GM18858 (cell line): ENCODE results near the gene SAP30BP.

Experiments used
- ATAC-seq: cut with Tn5 transposase; IDR thresholded peaks from one replicate; pipeline ENCODE4 v1.9.1; 2021; ENCODE audit not compliant: unreplicated experiment

SAP30BP gene

DNA sequence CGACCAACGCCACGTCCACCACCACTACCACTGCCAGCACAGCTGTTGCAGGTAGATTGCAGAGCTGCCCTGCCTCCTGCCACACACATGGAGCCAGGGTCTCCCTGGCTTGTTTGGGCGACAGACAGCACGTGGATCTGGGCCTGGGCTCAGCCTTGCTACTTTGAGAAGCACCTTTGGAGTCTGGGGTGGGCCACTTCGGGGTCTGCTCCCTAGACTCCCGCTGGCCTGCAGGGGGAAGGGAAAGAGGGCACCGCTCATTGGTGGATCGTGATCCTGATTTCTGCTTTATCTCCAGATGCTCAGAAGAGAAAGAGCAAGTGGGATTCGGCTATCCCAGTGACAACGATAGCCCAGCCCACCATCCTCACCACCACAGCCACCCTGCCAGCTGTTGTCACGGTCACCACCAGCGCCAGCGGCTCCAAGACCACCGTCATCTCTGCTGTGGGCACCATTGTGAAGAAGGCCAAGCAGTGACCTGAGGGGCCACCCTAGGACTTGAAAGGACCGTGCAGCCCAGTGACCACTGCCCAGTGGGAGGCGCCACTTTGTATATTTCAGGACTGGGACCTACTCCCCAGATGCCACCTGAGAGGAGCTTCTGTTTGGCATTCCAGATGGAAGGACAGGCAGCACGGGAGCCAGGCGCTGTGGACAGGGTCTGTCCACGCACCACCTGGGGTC is 39.0 kb downstream of the SAP30BP start:
- ATAC-seq, result no peak

DNA sequence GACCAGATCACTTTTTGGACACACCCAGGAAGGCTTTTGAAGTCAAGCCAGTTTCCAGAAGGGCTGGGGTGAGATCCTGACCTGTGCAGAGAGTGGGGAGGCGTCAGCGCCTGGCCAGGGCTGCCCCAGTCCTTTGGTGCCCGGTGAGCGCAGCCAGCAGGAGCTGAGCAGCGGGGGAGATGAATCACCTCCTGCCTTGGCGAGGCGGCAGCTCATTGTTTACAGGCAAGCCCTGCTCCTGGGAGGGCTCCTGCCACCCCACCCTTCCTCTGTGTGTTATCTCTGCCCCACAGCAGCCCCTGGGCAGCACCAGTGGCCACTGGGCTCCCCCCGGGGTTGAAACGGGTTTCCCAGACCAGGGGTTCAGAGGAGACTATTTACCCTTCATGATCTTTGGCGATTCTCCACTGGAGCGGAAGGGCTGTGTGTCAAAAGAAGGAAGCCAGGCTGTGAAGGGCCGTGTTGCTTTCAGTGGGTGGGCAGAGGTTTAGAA is 40.0 kb downstream of the SAP30BP start:
- ATAC-seq, result no peak

DNA sequence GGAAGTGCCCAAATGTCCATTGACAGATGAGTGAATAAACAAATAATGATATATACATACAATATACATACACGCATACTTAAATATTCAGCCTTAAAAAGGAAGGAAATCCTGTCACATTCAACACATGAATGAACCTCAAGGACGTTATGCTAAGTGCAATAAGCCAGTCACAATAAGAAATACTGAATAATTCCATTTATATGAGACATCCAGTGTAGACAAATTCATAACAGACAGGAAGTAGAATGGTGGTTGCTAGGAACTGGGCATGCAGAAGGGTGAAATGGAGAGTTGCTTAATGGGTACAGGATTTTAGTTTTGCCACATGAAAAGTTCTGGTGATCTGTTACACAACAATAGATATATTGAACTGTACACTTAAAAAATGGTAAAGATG is 45.3 kb downstream of the SAP30BP start:
- ATAC-seq, result no peak

DNA sequence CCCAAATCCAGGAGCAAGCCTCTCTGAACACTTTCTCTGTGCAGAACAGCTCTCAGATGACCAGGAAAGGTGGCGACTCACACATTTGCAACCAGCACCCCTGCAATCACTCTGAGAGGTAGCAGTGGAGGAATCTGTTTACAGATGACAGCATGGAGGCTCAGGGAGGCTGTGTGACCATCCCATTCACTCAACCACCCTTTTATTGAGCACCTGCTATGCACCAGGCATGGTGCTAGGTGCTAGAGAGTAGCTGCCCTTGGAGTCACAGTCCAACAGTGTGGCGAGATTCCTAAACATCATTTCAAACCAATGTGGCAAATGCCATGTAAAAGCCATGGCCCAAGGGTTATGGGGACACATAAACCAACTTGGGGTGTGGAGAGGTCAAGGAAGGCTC is 52.6 kb downstream of the SAP30BP start:
- ATAC-seq, result no peak

DNA sequence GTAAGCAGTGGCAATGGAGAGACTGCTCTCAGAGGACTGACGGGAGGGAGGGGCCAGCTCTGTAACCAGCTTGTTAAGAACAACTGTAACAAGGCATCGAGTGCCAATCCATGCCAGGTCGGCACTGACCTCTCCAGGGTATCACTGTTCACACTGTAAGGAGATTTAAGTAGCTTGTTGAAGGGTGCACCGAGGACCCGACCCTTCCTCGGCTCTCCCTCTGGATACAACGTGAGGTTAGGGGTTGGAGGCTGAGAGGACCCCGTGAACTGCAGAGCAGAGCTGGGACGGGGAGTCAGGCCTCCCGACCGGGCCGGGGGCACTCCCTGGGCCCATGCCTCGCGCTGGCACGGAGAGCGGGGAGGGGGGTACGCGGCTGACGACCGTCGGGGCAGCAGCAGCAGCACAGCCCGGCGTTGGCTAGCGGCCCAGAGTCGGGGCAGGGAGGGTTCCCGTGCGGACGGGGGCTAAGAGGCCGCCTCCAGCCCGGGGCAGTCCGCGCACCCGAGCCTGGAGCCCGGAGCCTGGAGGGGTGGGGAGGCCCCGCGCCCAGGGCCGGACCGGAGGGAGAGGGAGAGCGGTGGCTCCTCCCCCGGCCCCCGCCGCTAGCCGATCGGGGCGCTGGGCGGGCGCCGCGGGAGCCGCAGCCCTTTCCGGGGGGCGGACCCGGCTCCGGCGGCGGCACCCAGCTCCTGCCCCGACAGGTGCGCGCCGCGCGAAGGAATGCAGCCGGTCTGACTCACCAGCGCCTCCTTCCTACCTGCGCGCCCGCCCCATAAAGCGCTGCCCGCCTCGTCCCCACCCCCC is 53.7 kb downstream of the SAP30BP start, which contains the start of gene ITGB4:
Gene ITGB4, plus strand, starts transcription at position 804 of the 807 bp plus-strand sequence. CDS start 3,245 bp downstream, outside the sequence.
- ATAC-seq, result no peak

DNA sequence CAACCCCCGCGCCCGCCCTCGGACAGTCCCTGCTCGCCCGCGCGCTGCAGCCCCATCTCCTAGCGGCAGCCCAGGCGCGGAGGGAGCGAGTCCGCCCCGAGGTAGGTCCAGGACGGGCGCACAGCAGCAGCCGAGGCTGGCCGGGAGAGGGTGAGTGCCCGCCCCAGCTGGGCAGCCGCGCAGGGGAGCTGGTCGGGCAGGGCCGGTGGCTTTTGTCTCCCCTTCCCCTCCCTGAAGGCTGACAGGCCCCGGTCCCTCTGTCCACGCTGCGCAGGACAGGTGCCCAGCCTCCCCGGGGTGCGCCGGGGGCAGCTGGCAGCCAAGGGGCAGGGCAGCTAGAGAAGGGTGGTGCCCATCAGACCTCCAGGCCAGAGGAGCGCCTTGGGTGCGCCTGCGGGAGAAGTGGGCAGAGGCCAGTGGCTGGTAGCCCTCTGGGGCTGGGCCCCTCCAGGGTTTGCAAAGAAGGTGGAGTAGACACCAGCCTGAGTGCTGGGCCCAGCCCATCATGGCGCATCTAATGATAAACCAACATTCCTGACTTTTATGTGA is 54.4 kb downstream of the SAP30BP start:
- ATAC-seq, result no peak

DNA sequence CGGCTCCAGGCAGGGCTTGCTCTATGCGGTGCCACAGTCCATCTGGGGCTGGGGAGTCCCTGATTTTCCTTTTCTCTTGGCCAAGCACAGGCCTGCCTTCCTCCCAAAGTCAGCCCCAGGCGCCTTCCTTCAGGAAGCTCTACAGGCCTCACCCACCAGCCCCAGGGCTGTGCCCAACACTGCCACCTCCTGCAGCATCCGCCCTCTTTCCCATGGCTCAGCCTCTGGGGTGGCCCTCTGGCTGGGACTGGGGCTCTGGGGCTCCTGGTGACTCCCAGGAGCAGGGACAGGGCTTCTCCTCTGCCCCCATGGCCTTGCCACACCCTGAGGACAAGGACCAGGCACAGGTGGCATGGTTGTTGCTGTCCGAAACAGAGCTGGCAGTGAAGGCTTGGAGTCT is 54.9 kb downstream of the SAP30BP start:
- ATAC-seq, result no peak

DNA sequence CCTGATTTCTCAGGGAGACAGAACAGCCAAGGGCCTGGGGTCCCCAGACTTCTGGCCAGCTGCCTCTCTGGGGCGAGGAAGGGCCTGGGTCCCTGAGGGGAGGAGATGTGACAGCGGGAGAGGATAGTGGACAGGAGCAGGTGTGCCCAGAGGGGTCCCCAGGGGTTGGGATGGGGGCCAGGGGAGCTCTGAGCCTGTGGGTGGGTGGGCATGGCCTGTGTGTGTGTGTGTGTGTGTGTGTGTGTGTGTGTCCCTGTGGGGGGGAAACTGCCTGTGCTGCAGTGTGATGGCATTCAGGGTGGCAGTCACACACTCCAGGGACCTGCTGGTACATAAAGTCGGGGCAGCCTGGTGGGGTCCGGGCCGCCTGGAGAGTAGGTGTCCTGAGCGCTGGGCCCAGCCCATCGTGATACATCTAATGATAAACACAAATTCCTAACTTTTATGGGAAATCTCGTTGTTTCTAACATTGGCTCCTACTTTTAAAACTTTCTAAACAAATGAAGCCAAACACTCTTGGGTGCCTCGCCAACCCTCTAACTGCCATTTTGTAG is 55.5 kb downstream of the SAP30BP start:
- no peak for ATAC-seq

DNA sequence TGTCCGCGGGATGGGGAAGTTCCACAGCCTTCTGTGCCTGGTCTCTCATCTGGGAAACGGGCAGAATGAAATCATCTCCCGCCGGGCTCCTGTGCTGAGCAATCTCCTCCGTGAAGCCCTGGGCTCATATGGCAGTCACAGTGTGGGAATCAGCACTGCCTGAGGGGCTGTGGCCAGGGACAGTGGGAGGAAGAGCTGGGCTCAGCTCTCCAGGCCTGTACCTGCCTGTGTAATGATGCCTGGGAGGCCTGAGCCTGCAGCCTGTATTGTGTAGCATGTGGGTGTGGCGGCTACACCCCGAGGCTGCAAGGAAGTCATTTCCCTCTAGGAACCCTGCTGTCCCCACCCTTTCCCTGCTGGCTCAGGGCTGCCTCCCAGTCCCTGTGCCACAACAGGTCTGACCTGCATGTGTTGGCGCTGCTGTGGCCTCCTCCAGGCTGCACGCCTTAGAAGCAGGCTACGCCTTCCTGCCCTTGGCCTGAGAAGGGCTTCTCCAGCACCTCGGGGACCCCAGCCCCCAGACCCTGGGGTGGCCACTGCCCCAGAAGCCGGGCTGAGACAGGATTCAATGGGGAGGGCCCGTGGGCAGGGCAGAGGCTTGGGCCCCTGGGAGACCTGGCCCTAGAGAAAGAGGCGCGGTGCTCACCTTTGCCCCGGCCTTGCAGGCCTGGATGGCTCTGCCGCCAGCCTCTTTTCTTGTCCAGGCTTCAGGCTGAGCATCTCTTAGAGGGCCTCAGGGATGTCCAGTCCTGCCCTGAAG is 56.2 kb downstream of the SAP30BP start:
- ATAC-seq, result no peak

DNA sequence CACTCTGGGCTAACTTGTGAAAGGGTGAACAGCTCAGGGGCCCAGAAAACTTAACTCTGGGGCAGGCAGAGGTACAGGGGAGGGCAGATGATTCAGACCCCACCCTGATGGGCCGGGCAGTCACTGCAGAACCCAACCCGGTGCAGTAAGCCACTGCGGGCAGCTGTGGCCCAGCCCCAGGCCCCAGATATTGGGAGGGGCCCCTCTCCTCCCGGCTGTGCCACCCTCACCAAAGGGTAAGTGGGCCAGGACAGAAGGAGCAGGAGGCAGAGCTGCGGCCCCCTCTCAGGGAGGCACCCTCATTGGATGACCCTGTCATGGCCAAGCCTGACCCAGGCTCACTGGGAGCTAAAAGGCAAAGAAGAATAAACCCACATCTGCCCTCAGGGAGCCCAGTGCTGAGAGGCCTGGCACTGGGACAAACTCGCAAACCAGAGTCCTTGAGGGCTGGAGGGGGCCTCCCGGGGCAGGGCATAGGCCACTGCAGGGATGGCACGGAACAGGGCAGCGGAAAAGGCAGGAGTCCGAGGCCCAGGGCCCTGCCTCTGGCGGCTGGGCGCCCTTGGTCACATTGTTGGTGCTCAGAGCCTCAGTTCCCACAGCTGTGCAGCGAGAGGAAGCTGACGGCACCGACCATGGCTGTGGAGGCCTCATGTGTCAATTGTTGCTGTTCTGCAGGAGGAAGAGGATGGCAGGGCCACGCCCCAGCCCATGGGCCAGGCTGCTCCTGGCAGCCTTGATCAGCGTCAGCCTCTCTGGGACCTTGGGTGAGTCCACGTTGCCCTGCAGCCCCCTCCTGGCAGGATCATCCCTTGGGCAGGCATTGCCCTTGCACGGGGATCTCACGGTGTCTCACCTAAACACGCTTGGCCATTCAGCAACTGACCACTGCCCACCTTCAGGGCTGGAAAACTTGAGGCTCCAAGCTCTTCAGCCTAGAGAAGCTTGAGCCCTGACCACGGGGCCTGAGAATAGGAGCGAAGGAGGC is 57.2 kb downstream of the SAP30BP start:
- no peak for ATAC-seq

DNA sequence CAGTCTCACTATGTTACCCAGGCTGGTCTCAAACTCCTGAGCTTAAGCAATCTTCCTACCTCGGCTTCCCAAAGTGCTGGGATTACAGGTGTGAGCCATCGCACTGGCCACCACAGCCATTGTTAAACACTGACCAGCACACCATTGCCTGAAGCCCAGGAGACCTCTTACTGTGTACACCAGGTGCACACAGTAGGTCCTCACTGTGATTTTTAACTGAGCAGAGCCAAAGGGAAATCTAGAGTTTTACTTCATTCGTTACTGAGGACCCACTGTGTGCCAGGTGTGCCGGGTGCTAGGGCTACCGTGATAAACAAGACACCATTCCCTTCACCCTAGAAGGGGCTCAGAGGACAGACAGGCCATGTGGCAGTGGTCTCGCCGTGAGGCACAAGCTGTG is 58.4 kb downstream of the SAP30BP start:
- no peak for ATAC-seq

DNA sequence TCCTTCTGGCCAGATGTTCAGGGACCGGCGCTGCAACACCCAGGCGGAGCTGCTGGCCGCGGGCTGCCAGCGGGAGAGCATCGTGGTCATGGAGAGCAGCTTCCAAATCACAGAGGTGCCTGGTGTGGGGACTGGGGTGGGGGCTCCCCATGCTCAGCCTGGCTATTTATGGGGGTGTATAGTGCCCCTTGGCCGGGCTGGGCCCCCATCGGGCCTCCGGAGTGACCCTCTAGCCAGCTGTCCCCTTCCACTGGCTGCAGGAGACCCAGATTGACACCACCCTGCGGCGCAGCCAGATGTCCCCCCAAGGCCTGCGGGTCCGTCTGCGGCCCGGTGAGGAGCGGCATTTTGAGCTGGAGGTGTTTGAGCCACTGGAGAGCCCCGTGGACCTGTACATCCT is 60.3 kb downstream of the SAP30BP start:
- ATAC-seq, result no peak

DNA sequence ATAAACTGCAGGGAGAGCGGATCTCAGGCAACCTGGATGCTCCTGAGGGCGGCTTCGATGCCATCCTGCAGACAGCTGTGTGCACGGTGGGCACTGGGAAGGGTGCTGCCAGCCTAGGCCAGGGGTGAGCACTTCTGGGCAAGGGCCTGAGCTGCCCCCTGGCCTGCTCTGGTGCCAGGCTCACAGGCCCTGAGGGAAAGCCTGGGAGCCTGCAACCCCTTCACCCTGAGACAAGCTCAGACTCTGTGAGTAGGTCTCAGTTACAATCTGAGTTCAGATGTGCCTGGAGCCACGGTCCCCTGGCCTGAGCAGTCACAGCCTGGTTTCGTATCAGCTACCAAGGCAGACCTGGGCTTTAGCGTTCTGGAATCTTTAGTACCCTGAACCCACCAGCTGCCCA is 62.2 kb downstream of the SAP30BP start:
- ATAC-seq, result no peak

DNA sequence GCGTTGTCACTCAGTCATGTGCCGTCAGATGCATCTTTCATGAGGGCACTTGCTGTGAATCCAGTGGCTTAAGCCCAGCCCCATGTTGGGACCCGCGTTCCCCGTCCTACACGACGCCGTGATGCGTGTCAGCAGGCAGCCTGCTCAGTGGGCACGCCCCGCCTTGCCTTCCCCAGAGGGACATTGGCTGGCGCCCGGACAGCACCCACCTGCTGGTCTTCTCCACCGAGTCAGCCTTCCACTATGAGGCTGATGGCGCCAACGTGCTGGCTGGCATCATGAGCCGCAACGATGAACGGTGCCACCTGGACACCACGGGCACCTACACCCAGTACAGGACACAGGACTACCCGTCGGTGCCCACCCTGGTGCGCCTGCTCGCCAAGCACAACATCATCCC is 62.9 kb downstream of the SAP30BP start:
- no peak for ATAC-seq

DNA sequence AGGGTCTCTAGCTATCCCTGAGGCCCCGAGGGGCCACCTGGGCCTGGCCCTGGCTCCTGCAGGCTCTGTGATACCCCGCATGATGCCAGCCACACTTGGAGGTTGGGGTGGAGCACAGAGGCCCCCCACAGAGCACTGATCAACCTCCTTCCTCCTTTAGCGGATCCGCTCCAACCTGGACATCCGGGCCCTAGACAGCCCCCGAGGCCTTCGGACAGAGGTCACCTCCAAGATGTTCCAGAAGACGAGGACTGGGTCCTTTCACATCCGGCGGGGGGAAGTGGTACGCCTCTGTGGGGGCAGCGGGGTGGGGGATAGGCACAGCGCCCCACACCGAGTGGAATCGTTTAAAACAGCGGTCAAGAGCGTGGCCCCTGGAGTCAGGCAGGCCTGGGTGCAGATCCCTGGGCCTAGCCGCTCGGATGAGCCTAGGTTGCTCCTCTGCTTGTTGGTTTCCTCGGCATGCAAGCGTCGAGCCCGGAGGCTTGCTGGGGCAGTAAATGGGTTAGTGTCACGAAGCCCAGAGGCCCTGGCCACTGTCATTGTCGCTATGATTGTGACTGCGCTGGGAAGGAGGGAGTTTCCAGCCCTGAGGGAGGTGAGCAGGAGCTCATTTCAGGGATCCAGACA is 64.1 kb downstream of the SAP30BP start:
- ATAC-seq, result no peak

DNA sequence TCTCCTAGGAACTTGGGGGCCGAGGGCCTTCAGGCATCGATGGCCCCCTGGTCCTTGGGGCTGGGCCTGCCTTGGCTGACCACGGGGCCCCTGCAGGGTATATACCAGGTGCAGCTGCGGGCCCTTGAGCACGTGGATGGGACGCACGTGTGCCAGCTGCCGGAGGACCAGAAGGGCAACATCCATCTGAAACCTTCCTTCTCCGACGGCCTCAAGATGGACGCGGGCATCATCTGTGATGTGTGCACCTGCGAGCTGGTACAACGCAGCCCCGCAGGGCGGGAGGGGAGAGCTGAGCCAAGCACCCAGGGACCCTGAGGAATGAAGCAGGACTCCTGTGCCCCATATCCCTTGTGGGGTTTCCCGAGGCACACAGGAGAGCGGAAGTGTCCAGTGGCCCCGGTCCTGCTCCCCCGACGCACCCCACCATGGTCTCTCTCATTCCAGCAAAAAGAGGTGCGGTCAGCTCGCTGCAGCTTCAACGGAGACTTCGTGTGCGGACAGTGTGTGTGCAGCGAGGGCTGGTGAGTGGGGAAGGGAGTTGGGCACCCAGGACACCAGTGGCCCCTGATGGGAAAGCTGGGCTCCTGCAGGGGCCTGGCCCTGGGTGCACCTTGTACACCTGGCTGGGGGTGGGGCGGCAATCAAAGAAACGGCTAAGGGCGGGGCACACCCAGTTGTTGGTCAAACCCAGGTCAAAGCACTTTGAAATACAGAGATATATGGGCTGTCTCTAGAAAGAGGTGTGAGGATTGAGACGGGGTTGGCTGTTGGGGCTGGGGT is 64.8 kb downstream of the SAP30BP start:
- no peak for ATAC-seq

DNA sequence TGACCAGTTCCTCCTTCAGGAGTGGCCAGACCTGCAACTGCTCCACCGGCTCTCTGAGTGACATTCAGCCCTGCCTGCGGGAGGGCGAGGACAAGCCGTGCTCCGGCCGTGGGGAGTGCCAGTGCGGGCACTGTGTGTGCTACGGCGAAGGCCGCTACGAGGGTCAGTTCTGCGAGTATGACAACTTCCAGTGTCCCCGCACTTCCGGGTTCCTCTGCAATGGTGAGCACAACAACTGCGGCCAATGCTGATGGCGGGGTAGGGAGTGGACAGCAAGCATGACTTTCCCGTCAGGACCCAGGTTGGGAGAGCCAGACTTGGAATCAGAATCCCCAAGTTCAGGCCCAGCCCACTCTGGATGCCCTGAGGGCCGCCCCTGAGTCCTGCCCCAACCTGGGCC is 66.3 kb downstream of the SAP30BP start:
- ATAC-seq, result no peak

DNA sequence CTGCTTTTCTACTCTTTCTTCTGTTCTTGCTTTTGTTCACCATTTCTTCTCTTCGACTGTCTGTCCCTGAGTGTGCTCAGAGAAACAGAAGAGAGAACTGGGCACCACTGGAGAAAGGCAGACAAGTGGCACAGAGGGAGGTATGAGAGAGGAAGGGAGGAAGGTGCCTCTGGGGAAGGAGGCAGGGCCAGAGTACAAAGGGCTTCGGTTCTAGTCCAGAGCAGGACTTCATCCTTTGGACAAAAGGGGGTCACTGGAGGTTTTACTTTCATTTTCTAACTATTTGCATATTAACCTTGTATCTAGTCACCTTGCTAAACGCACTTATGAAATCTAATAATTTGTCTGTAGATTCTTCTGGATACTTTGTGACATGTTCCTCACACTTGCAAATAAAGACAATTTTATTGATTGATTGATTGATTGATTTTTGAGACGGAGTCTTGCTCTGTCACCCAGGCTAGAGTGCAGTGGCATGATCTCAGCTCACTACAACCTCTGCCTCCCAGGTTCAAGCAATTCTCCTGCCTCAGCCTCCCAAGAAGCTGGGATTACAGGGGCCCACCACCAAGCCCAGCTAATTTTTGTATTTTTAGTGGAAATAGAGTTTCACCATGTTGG is 67.6 kb downstream of the SAP30BP start:
- no peak for ATAC-seq
